Heart left ventricle (tissue), 16 donors: ENCODE results near the gene GPR137. TPM values are rescaled to one million over a fixed set of nuclear protein-coding genes. Genes with fewer than 3 reads are reported as not detected.

Source experiments
- ATAC-seq, 4 donors: fragments of 200-7000 bp; cut with Tn5 transposase; one replicate each; pipeline ENCODE4 v1.9.1; 2020 to 2022; ENCODE audit warnings: moderate library complexity in 4 of 4, mild to moderate bottlenecking in 3 of 4, moderate number of reproducible peaks in 1 of 4
- DNase-seq, 5 donors: peaks; one replicate each; pipeline ENCODE4 v3.0.0-alpha.2; 2020
- H3K27ac ChIP-seq, 12 donors: fragments of 200-600 bp; sonication (generic) in 4 of 12; one replicate each; pipeline versions ENCODE4 v1.5.0 to v1.8.0; 2016 to 2022; ENCODE audit warnings: mild to moderate bottlenecking in 2 of 12
- H3K27me3 ChIP-seq, 9 donors: fragments of 200-600 bp; sonication (generic) in 2 of 9; one replicate each; pipeline versions ENCODE4 v1.5.1 to v1.8.0; 2016 to 2022; ENCODE audit warnings: mild to moderate bottlenecking in 3 of 9
- H3K36me3 ChIP-seq, 9 donors: fragments of 200-600 bp; sonication (generic) in 2 of 9; one replicate each; pipeline versions ENCODE4 v1.5.0 to v1.8.0; 2018 to 2022; ENCODE audit warnings: mild to moderate bottlenecking in 2 of 9
- H3K4me1 ChIP-seq, 12 donors: fragments of 200-600 bp; sonication (generic) in 4 of 12; one replicate each; pipeline versions ENCODE4 v1.5.0 to v1.8.0; 2016 to 2022; ENCODE audit warnings: mild to moderate bottlenecking in 3 of 12
- H3K4me3 ChIP-seq, 12 donors: fragments of 200-600 bp; sonication (generic) in 4 of 12; one replicate each; pipeline versions ENCODE4 v1.5.0 to v1.8.0; 2017 to 2022; ENCODE audit warnings: mild to moderate bottlenecking in 9 of 12, moderate library complexity in 4 of 12
- H3K9me3 ChIP-seq, 12 donors: fragments of 200-600 bp; sonication (generic) in 4 of 12; one replicate each; pipeline versions ENCODE4 v1.5.0 to v1.8.0; 2016 to 2022; ENCODE audit warnings: mild to moderate bottlenecking in 1 of 12
- CTCF ChIP-seq, 12 donors: fragments of 200-600 bp; sonication (generic) in 4 of 12; IDR thresholded peaks; one replicate each; pipeline versions ENCODE4 v1.5.0 to v1.8.0; 2018 to 2022; ENCODE audit warnings: antibody characterized with exemption in 12 of 12, mild to moderate bottlenecking in 5 of 12
- POLR2A ChIP-seq, 2 donors: fragments of 450-650 bp; IDR thresholded peaks; one replicate each; pipeline ENCODE4 v1.6.1; 2017; ENCODE audit warnings: antibody characterized with exemption in 2 of 2, mild to moderate bottlenecking in 2 of 2, moderate library complexity in 2 of 2
- WGBS, 4 donors: extraction: QIAGEN DNeasy Blood & Tissue Kit in 2 of 4; methylation state at CpG; one replicate each; pipeline versions ENCODE4 v1.1.5 to v1.1.7; 2013 to 2018; 5-methylcytosine and 5-hydroxymethylcytosine counted together
- intact Hi-C, 10 donors: fragments of 100-400 bp; cut with DNase I; formaldehyde crosslinking; loops; one replicate each; pipeline versions ENCODE4 v1.11.1 to v1.14.2; 2022
- polyA plus RNA-seq, 2 donors: library from polyadenylated mRNA; stranded (reverse); fragments of 200-250 nt; gene quantifications; one replicate each; pipeline ENCODE4 v1.2.3, GENCODE V29; 2013
- total RNA-seq, 9 donors: library from RNA; depleted of rRNA in 2 of 9; stranded (reverse); fragments of >200 nt in 2 of 9; fragmentation: NEBNext Ultra II Directional in 3 of 9; extraction: Animal tissue kit (Norgen Biotek cat#: 25700) in 3 of 9; gene quantifications; one replicate each; pipeline versions ENCODE4 v1.1.0 to v1.2.4, GENCODE V29; 2016 to 2023
- donor health status: ischemic (EF 13 %, LVEDD 7.1; RV severe dilation, severe dysfunction).
- donor health status: healthy with polysubstance abuse.
- donor health status: DM: no; HTN: yes; CAD: no.
- donor health status: DM: no; HTN: no; CAD: no.
- donor health status: ischemic (EF 25% LVEDD 6.9; RV normal size, moderate dysfunction).
- donor health status: ischemic (EF 25% LVEDD 5.7; RV mildly dilated, moderate dysfunction).
- donor health status: healthy.
- donor health status: DM: yes; HTN: yes; CAD: no.
- donor health status: ischemic (EF 35%, LVEDD 5.7; RV mildly dilated, moderate dysfunction).
- donor health status: nonischemic (EF 11% LVEDD 7.7; RV severe dilation, severe dysfunction).
- donor health status: DM: yes; HTN: yes; CAD: no.
- donor health status: PGD.
- donor health status: ischemic (EF 29% LVEDD 5.4; RV normal size, mild dysfunction).
- donor health status: nonischemic (EF 23%, LVEDD 6.1; RV moderate dilation, normal function).

The GPR137 gene
- total and polyA plus RNA-seq, 11 donors, result 20.2 to 48.3 (median 26.2) TPM

- no peaks in the 10 kb centered on the region for H3K36me3 ChIP-seq
- no peaks in the 10 kb centered on the region for H3K9me3 ChIP-seq
- no peak for ATAC-seq
- H3K27ac ChIP-seq, result no peak overlapping the region
- TF ChIP-seq POLR2A (IDR thresholded peaks at IDR 0.05) (no peak), CTCF (IDR thresholded peaks at IDR 0.05) (no peak)
- no peak overlapping the region for H3K4me3 ChIP-seq
- peaks cover 32 to 100% (median 71%) of the 10 kb centered on the region in 9 donors for H3K27me3 ChIP-seq
- peaks cover 4 to 39% (median 27%) of the 10 kb centered on the region in 12 donors for H3K4me1 ChIP-seq
- intact Hi-C loops, result loop anchor here in 2 of 10 donors (2.0 to 5.0 kb wide), 2 partner anchors 21 to 38 kb away; no protein-coding TSS in a partner anchor
- no peak for DNase-seq
- WGBS, 4 donors, result 92 to 95% (median 94%) methylated on average over 4 of the region's 4 CpGs
These were observed 10.1 kb downstream of the GPR137 start for GRCh38 chr11:64295760-64296159.

- Histone ChIP-seq H3K27ac (no peak overlapping the region), H3K9me3 (no peaks in the 10 kb centered on the region), H3K4me1 (peaks cover 4 to 40% (median 28%) of the 10 kb centered on the region in 12 donors), H3K36me3 (no peaks in the 10 kb centered on the region), H3K27me3 (peaks cover 29 to 99% (median 66%) of the 10 kb centered on the region in 9 donors), H3K4me3 (no peak overlapping the region)
- intact Hi-C loops, result loop anchor here in 2 of 10 donors (2.0 to 5.0 kb wide), 2 partner anchors 21 to 39 kb away; no protein-coding TSS in a partner anchor
- no peak for ATAC-seq
- TF ChIP-seq POLR2A (IDR thresholded peaks at IDR 0.05) (no peak), CTCF (IDR thresholded peaks at IDR 0.05) (no peak)
- no peak for DNase-seq
- WGBS, 4 donors, result 50 to 67% (median 58%) methylated on average over 1 of the region's 1 CpG
These were observed 10.6 kb downstream of the GPR137 start for GRCh38 chr11:64296236-64296635.

DNA sequence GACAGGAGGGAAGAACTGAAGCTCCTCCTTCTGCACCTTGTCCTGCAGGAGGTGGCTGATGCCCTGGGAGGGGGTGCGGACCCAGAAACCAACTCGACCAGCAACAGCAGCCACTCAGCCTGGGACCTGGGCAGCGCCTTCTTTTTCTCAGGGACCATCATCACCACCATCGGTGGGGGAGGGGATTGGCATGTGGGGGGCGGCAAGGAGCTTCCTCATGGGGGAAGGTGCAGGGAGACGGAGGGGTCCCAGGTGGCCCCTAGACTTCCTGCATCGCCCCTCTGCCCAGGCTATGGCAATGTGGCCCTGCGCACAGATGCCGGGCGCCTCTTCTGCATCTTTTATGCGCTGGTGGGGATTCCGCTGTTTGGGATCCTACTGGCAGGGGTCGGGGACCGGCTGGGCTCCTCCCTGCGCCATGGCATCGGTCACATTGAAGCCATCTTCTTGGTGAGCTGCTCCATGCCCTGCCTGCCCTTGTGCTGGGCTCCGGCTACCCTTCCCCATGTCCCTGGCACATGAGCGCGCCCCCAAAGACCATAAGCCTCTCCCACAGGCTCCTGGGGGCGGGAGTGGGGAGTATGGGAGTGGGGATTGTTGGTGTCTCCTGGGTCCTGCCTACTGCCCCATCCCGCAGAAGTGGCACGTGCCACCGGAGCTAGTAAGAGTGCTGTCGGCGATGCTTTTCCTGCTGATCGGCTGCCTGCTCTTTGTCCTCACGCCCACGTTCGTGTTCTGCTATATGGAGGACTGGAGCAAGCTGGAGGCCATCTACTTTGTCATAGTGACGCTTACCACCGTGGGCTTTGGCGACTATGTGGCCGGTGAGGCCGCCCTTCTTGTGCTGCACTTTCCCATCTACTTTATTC is 11.4 kb downstream of the GPR137 start:
- ATAC-seq, result no peak

More for the DNA sequence above, 11.4 kb downstream of the GPR137 start:
- Histone ChIP-seq H3K36me3 (no peaks in the 10 kb centered on the region), H3K27me3 (peaks cover 22 to 91% (median 60%) of the 10 kb centered on the region in 9 donors), H3K27ac (no peak overlapping the region), H3K4me1 (peaks cover 4 to 36% (median 27%) of the 10 kb centered on the region in 12 donors), H3K9me3 (no peaks in the 10 kb centered on the region), H3K4me3 (no peak overlapping the region)
- 14 to 23% (median 16%) methylated on average over 14 to 34 of the region's 34 CpGs for WGBS, 4 donors
- no peak for DNase-seq
- no peak for TF ChIP-seq POLR2A (IDR thresholded peaks at IDR 0.05)
- no peak for TF ChIP-seq CTCF (IDR thresholded peaks at IDR 0.05)
- intact Hi-C loops, result loop anchor here in 2 of 10 donors (2.0 to 5.0 kb wide), 2 partner anchors 22 to 40 kb away; no protein-coding TSS in a partner anchor
